Renal cortex interstitium (tissue), 11 donors: ENCODE measurements around the gene RAB3D. TPM values are rescaled to one million over a fixed set of nuclear protein-coding genes. Genes with fewer than 3 reads are reported as not detected.

Source experiments
- DNase-seq, 11 donors: peaks; one replicate each; pipeline ENCODE4 v3.0.0-alpha.2; 2013; ENCODE audit warnings: low read depth in 9 of 11, low spot score in 4 of 11; ENCODE audit errors: extremely low read depth in 1 of 11
- polyA plus RNA-seq, 3 donors: library from polyadenylated mRNA; unstranded; fragments of 120-200 nt; gene quantifications; one replicate each; pipeline ENCODE4 v1.2.1, GENCODE V29; 2013; ENCODE audit not compliant: insufficient read length in 3 of 3

Gene RAB3D
- polyA plus RNA-seq, 3 donors = 15.1 to 16.5 (median 16.3) TPM

DNA sequence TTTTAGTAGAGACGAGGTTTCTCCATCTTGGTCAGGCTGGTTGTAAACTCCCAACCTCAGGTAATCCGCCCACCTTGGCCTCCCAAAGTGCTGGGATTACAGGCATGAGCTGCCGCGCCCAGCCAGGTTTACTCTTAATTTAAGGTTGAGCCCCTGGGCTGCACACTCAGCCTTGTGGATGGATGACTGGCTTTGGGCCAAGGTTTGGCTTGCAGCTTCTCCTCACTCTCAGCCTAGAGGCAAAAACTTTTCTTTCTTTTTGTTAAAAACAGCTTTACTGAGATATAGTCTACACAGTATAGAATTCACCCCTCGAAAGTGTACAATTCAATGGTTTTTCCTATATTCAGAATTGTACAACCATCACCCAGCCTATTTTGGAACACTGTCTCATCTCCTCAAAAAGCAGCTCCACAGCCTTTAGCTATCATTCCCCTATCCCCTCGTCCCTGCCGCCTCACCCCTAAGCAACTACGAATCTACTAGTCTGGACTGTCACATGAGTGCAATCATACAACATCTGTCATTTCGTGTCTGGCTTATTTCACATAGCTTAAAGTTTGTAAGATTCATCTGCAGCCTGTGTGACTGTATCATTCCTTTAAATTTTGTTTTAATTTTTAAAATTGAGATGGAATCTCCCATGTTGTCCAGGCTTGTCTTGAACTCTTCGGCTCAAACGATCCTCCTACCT is 58.0 kb downstream of the RAB3D start:
- DNase-seq = no peak

GRCh38 chr19:11279505-11280236 is 59.8 kb downstream of the RAB3D start:
- no peak for DNase-seq

DNA sequence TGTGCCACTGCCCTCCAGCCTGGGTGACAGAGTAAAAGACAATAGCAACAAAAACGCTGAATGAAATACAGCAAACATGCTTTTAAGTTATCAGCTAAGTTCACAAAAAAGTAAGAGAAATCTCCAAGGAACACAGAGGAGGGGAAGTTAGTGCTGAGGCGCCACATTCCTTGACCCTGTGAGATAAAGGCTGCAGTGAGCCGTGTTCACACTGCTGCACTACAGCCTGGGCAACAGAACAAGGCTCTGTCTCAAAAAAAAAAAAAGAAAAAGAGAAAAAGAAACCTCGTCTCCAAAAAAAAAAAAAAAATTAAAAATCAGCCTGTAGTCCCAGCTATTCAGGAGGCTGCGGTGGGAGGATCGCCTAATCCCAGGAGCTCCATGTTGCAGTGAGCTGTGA is 60.8 kb downstream of the RAB3D start:
- DNase-seq = no peak

DNA sequence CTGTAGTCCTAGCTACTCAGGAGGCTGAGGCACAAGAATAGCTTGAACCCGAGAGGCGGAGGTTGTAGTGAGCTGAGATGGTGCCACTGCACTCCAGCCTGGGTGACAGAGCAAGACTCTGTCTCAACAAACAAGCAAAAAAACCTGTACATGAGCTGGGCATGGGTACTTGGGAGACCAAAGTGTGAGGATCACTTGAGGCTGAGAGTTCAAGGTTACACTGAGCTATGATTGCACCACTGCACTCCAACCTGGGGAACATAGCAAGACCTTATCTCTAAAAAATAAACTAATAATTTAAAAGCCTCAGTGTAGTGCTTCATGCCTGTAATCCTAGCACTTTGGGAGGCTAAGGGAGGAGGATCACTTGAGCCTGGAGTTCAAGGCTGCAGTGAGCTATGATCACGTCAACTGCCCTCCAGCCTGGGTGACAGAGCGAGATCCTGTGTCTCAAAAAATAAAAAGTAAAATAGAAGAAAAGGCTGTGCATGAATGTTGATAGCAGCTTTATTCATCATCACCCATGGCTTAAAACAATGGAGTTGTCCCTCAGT is 64.8 kb downstream of the RAB3D start:
- DNase-seq = no peak

DNA sequence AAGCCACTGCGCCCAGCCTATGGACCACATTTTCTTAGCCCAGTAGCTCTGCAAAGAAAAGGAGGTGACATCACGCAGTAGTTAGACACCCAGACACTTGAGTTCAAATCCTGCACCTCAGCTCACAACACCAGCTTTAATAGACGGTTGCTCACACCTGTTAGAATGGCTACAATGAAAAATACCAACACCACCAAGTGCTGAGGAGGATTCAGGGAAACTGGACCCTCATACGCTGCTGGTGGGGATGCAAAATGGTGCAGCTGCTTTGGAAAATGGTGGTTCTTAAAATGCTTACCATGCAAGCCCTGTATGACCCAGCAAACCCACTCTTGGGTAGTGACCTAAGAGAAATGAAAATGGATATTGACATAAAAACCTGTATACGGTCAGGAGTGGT is 65.5 kb downstream of the RAB3D start:
- DNase-seq = no peak

- no peak for DNase-seq
Measured at GRCh38 chr19:11273296-11273695, 66.2 kb downstream of the RAB3D start.

Other genes with a start within 250 kb of the RAB3D start
- 10 to 100 TPM; 18.4 to 21.8 (median 19.7) TPM for gene SPC24, start 183.9 kb downstream of the RAB3D start, polyA plus RNA-seq
- gene KANK2, start 142.1 kb downstream of the RAB3D start, polyA plus RNA-seq = 100 to 1,000 TPM; 115 to 130 (median 116) TPM
- under 1 TPM; 0.34 to 0.68 (median 0.41) TPM for gene ANGPTL8, start 100.0 kb downstream of the RAB3D start, polyA plus RNA-seq
- gene DOCK6, start 77.1 kb downstream of the RAB3D start, polyA plus RNA-seq = 10 to 100 TPM; 36.4 to 66.4 (median 52.8) TPM
- not detected for gene TSPAN16, start 43.5 kb downstream of the RAB3D start, polyA plus RNA-seq
- 100 to 1,000 TPM; 128 to 145 (median 134) TPM for gene TMEM205, start 6.6 kb upstream of the RAB3D start, polyA plus RNA-seq
- 10 to 100 TPM; 22.4 to 43.2 (median 28.6) TPM for gene CCDC159, start 6.9 kb upstream of the RAB3D start, polyA plus RNA-seq
- 10 to 100 TPM; 10.1 to 16.8 (median 15.0) TPM for gene PLPPR2, start 15.8 kb upstream of the RAB3D start, polyA plus RNA-seq
- gene SWSAP1, start 35.0 kb upstream of the RAB3D start, polyA plus RNA-seq = 1 to 10 TPM; 3.1 to 3.6 (median 3.4) TPM
- 10 to 100 TPM; 18.9 to 40.6 (median 24.9) TPM for gene EPOR, start 44.7 kb upstream of the RAB3D start, polyA plus RNA-seq
- 100 to 1,000 TPM in 1 of 3 donors, 10 to 100 TPM in 2; 62.2 to 151 (median 76.9) TPM for gene RGL3, start 79.7 kb upstream of the RAB3D start, polyA plus RNA-seq
- gene ODAD3, start 95.5 kb upstream of the RAB3D start, polyA plus RNA-seq = 1 to 10 TPM; 1.5 to 1.9 (median 1.6) TPM
- 100 to 1,000 TPM; 317 to 384 (median 351) TPM for gene PRKCSH, start 96.0 kb upstream of the RAB3D start, polyA plus RNA-seq
- gene ELAVL3, start 141.4 kb upstream of the RAB3D start, polyA plus RNA-seq = under 1 TPM; 0.19 to 0.52 (median 0.20) TPM
- 10 to 100 TPM in 2 of 3 donors, 1 to 10 TPM in 1; 8.1 to 11.0 (median 10.7) TPM for gene ZNF653, start 166.2 kb upstream of the RAB3D start, polyA plus RNA-seq
- gene ECSIT, start 189.5 kb upstream of the RAB3D start, polyA plus RNA-seq = 10 to 100 TPM; 37.3 to 48.1 (median 39.0) TPM
- 1 to 10 TPM; 4.3 to 4.5 (median 4.4) TPM for gene CNN1, start 199.2 kb upstream of the RAB3D start, polyA plus RNA-seq
- 10 to 100 TPM; 41.9 to 56.4 (median 52.7) TPM for gene ELOF1, start 219.6 kb upstream of the RAB3D start, polyA plus RNA-seq
- 10 to 100 TPM; 12.3 to 21.6 (median 12.9) TPM for gene ACP5, start 238.0 kb upstream of the RAB3D start, polyA plus RNA-seq